ENCODE measurements around the gene PNPLA5. TPM values are rescaled to one million over a fixed set of nuclear protein-coding genes. Genes with fewer than 3 reads are reported as not detected.
A peak's percentile ranks its signal among the peaks of the same experiment; 100 is the strongest.

Gene PNPLA5
- total and polyA plus RNA-seq, 2 of the 8 experiments (the other 6 are each of a cell fraction or from before 2014, with no cell fraction given), result 3.9 to 6.8 TPM

DNA sequence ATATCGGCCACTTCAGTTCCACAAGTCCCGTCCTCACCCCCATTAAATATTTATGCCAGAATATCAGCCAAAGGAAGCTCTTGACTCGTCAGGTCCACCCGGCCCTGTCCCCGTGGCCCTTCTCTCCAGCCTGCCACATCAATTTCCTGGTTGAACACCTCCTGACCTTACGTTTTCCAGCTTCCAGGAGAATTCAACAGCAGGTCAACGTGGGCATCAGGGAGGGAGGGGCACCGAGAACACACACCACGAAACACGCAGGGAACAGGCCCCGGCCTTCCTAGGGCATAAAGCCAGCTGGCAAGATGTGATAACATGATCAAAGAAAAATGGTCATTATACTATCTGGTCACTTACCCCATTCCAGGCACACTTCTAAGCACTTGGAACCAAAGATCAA is 44.8 kb downstream of the PNPLA5 start:
- H2AFZ ChIP-seq (ENCODE audit: low read length), result no peak overlapping the region
- DNase-seq (ENCODE audit: low read depth in 1 of 2, low spot score in 2 of 2), result no peak
- no peaks in the 10 kb centered on the region for H3K9me3 ChIP-seq (ENCODE audit: insufficient read depth in 2 of 2, low read depth in 1 of 2, low read length in 1 of 2)
- H3K79me1 ChIP-seq (ENCODE audit: low read depth, low read length), result peaks cover 43% of the 10 kb centered on the region
- peaks cover 17 to 32% of the 10 kb centered on the region in 2 experiments for H4K20me1 ChIP-seq (replicated peaks in 1 of 2; ENCODE audit: control insufficient read depth in 1 of 2, insufficient read depth in 2 of 2, low read length in 2 of 2)
- H3K18ac ChIP-seq (ENCODE audit: extremely low read depth, low read length), result no peak overlapping the region
- no peak for FAIRE-seq
- no peak overlapping the region for H3K4me2 ChIP-seq (ENCODE audit: insufficient read depth in 1 of 2, low read depth in 2 of 2, low read length in 2 of 2)
- no peak overlapping the region for H3K27ac ChIP-seq (ENCODE audit: low read depth, low read length)
- no peaks in the 10 kb centered on the region for H3K36me3 ChIP-seq (ENCODE audit: control insufficient read depth in 2 of 4, insufficient read depth in 4 of 4, low read length in 3 of 4)
- H4K5ac ChIP-seq (ENCODE audit: insufficient read length, low read depth, low read length), result no peak overlapping the region
- H2BK5ac ChIP-seq (ENCODE audit: low read depth, low read length), result peak overlapping the region; percentile 2; the same call in 1 of the 2 replicates
- H3K56ac ChIP-seq (replicated peaks; ENCODE audit: insufficient read length, low read depth, low read length), result no peak overlapping the region
- no peak overlapping the region for H2BK15ac ChIP-seq (ENCODE audit: low read length)
- H2BK12ac ChIP-seq (ENCODE audit: low read depth, low read length), result no peak overlapping the region
- no peak overlapping the region for H3K4me3 ChIP-seq (ENCODE audit: extremely low read depth in 1 of 4, insufficient read depth in 2 of 4, low read depth in 3 of 4, low read length in 4 of 4)
- CTCF ChIA-PET (ENCODE audit: partially characterized antibody), result interaction anchor here (0.5 to 1.5 kb wide), 7 partner anchors 9 to 105 kb away, joined by 3 to 6 read pairs (median 4); no protein-coding TSS in a partner anchor
- peaks cover 0 to 16% (median 2%) of the 10 kb centered on the region in 4 experiments; a peak in 4 of 7 replicates for H3K4me1 ChIP-seq (replicated peaks in 1 of 4; ENCODE audit: control insufficient read depth in 3 of 4, insufficient read depth in 4 of 4, low read length in 3 of 4)
- no peak overlapping the region for H3K14ac ChIP-seq (ENCODE audit: insufficient read length)
- no peak overlapping the region for H4K91ac ChIP-seq (replicated peaks; ENCODE audit: insufficient read length, low read length)
- POLR2A ChIA-PET (ENCODE audit: partially characterized antibody), result interaction anchor here (0.9 to 3.4 kb wide), 4 partner anchors 13 to 24 kb away, joined by 3 to 12 read pairs (median 3); no protein-coding TSS in a partner anchor
- peaks cover 0 to 65% of the 10 kb centered on the region in 2 experiments; a peak in 3 of 4 replicates for H3K79me2 ChIP-seq (ENCODE audit: control insufficient read depth in 1 of 2, insufficient read depth in 2 of 2, low read length in 2 of 2)
- H4K8ac ChIP-seq (ENCODE audit: extremely low read depth, insufficient read depth, low read length), result no peak overlapping the region
- no peak overlapping the region; the same call in 1 of the 2 replicates for H2AK5ac ChIP-seq (ENCODE audit: low read depth, low read length)
- H3K9ac ChIP-seq (replicated peaks in 1 of 4; ENCODE audit: extremely low read depth in 1 of 4, low read depth in 3 of 4, low read length in 3 of 4), result no peak overlapping the region
- no peak overlapping the region for H3K23ac ChIP-seq (ENCODE audit: insufficient read length)
- no peak overlapping the region for H2BK120ac ChIP-seq (replicated peaks; ENCODE audit: low read depth, low read length)
- no peaks in the 10 kb centered on the region for H3K23me2 ChIP-seq (ENCODE audit: low read depth, low read length)
- H2BK20ac ChIP-seq (ENCODE audit: low read length), result no peak overlapping the region
- no peaks in the 10 kb centered on the region for H3K27me3 ChIP-seq (replicated peaks in 1 of 4; ENCODE audit: control insufficient read depth in 3 of 4, extremely low read depth in 1 of 4, insufficient read depth in 3 of 4, low read length in 3 of 4)
- WGBS, 2 experiments (ENCODE audit: extremely low coverage in 1 of 2, insufficient coverage in 1 of 2, insufficient read length in 1 of 2, insufficient replicate concordance in 2 of 2, low coverage in 1 of 2, low lambda C conversion rate in 2 of 2, missing lambda C conversion rate in 1 of 2), result 90% methylated on average over 11 of the region's 11 CpGs; no CpG with 5 or more reads in 1 of the 2 experiments
- H3K4ac ChIP-seq (replicated peaks; ENCODE audit: insufficient read length, low read depth, low read length), result no peak overlapping the region
- TF ChIP-seq KDM1A (IDR thresholded peaks at IDR 0.05; ENCODE audit: borderline replicate concordance, low read length) (no peak), YY1 (IDR thresholded peaks at IDR 0.05; ENCODE audit: low read depth, low read length) (no peak), CTBP2 (IDR thresholded peaks at IDR 0.05; ENCODE audit: borderline replicate concordance, insufficient read depth, insufficient read length, low read length) (no peak), FOSL1 (IDR thresholded peaks at IDR 0.05; ENCODE audit: insufficient read depth, low read depth, low read length) (no peak), SIX5 (IDR thresholded peaks at IDR 0.05; ENCODE audit: low read depth, low read length) (no peak), CEBPB (IDR thresholded peaks at IDR 0.05; ENCODE audit: low read depth, low read length) (no peak), TAF7 (optimal IDR thresholded peaks at IDR 0.05; ENCODE audit: borderline replicate concordance, low read depth, low read length) (no peak), TEAD4 (IDR thresholded peaks at IDR 0.05; ENCODE audit: low read depth, low read length) (no peak), ASH2L (IDR thresholded peaks at IDR 0.05; ENCODE audit: low read length) (no peak)
- TF ChIP-seq, protein P1, sequence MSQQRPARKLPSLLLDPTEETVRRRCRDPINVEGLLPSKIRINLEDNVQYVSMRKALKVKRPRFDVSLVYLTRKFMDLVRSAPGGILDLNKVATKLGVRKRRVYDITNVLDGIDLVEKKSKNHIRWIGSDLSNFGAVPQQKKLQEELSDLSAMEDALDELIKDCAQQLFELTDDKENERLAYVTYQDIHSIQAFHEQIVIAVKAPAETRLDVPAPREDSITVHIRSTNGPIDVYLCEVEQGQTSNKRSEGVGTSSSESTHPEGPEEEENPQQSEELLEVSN (IDR thresholded peaks at IDR 0.05), result no peak
- TF ChIP-seq, protein P2, sequence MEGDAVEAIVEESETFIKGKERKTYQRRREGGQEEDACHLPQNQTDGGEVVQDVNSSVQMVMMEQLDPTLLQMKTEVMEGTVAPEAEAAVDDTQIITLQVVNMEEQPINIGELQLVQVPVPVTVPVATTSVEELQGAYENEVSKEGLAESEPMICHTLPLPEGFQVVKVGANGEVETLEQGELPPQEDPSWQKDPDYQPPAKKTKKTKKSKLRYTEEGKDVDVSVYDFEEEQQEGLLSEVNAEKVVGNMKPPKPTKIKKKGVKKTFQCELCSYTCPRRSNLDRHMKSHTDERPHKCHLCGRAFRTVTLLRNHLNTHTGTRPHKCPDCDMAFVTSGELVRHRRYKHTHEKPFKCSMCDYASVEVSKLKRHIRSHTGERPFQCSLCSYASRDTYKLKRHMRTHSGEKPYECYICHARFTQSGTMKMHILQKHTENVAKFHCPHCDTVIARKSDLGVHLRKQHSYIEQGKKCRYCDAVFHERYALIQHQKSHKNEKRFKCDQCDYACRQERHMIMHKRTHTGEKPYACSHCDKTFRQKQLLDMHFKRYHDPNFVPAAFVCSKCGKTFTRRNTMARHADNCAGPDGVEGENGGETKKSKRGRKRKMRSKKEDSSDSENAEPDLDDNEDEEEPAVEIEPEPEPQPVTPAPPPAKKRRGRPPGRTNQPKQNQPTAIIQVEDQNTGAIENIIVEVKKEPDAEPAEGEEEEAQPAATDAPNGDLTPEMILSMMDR (IDR thresholded peaks at IDR 0.05; ENCODE audit: control extremely low read depth in 1 of 3, insufficient read depth in 1 of 3, low read depth in 1 of 3, low read length in 3 of 3), result no peak
